Bronchial epithelial cell (primary cell): Measurements from ENCODE around the gene MYMK. TPM values are rescaled to one million over a fixed set of nuclear protein-coding genes. Genes with fewer than 3 reads are reported as not detected.
A peak's percentile ranks its signal among the peaks of the same experiment; 100 is the strongest.

Source experiments
- DNase-seq: peaks from one replicate; pipeline ENCODE4 v3.0.0-alpha.2; 2010; ENCODE audit warnings: low read depth
- FAIRE-seq: peaks from 2 replicates; lab custom pipeline; 2011; peaks lifted over from hg19 to GRCh38; lab: Jason Lieb, UNC
- H3K27me3 ChIP-seq: 2 replicates; pipeline ENCODE4 v1.5.1; 2011; ENCODE audit warnings: low read length; ENCODE audit not compliant: control insufficient read depth, insufficient read depth
- H3K36me3 ChIP-seq: 2 replicates; pipeline ENCODE4 v1.5.1; 2011; ENCODE audit warnings: low read length; ENCODE audit not compliant: control insufficient read depth, insufficient read depth
- H3K4me3 ChIP-seq: 2 replicates; pipeline ENCODE4 v1.5.1; 2011; ENCODE audit warnings: mild to moderate bottlenecking, low read depth, low read length, control low read depth
- CTCF ChIP-seq: IDR thresholded peaks from 2 replicates; pipeline ENCODE4 v1.5.1; 2011; ENCODE audit warnings: mild to moderate bottlenecking, moderate library complexity, low read length, control low read depth, inconsistent platforms; ENCODE audit not compliant: insufficient read depth, severe bottlenecking
- total RNA-seq: library from RNA; depleted of rRNA; stranded (reverse); fragments of >200 nt; gene quantifications from 2 replicates; pipeline ENCODE4 v1.2.1, GENCODE V29; 2014

The MYMK gene
- total RNA-seq, 1 donor from 2014 or later = not detected

GRCh38 chr9:133522073-133522910, 2.5 kb downstream of the MYMK start:
- no peak overlapping the region for H3K4me3 ChIP-seq
- DNase-seq (no peak), FAIRE-seq (no peak)
- no peak for TF ChIP-seq CTCF
- no peaks in the 10 kb centered on the region for H3K36me3 ChIP-seq
- H3K27me3 ChIP-seq = peaks cover 9% of the 10 kb centered on the region

GRCh38 chr9:133521122-133522072, 3.4 kb downstream of the MYMK start:
- DNase-seq (no peak), FAIRE-seq (peak; percentile 58)
- Histone ChIP-seq H3K36me3 (no peaks in the 10 kb centered on the region), H3K27me3 (peaks cover 8% of the 10 kb centered on the region), H3K4me3 (no peak overlapping the region)
- no peak for TF ChIP-seq CTCF

GRCh38 chr9:133520121-133520835, 4.5 kb downstream of the MYMK start:
- FAIRE-seq (no peak), DNase-seq (no peak)
- no peak for TF ChIP-seq CTCF
- H3K27me3 ChIP-seq = peaks cover 8% of the 10 kb centered on the region
- no peaks in the 10 kb centered on the region for H3K36me3 ChIP-seq
- no peak overlapping the region for H3K4me3 ChIP-seq

- Histone ChIP-seq H3K36me3 (no peaks in the 10 kb centered on the region), H3K27me3 (peaks cover 8% of the 10 kb centered on the region), H3K4me3 (no peak overlapping the region)
- no peak for TF ChIP-seq CTCF
- no peak for FAIRE-seq
- DNase-seq = peak; percentile 54
These were observed 5.1 kb downstream of the MYMK start for GRCh38 chr9:133519693-133520092.

- FAIRE-seq (no peak), DNase-seq (no peak)
- no peak for TF ChIP-seq CTCF
- Histone ChIP-seq H3K27me3 (peaks cover 6% of the 10 kb centered on the region), H3K36me3 (no peaks in the 10 kb centered on the region), H3K4me3 (no peak overlapping the region)
These were observed 5.9 kb downstream of the MYMK start for GRCh38 chr9:133518706-133519449.
